Stimulated activated CD8-positive, alpha-beta memory T cell treated with anti-CD3 and anti-CD28 coated beads, Interleukin-15, amount 100 ng/mL, for 4 hours (primary cell): ENCODE results near the gene SLC38A7.
"Not testable (repeated sequence)": the region's sequence is repeated elsewhere in the genome, so short reads cannot be mapped to it uniquely, and the experiment has no call there.

Experiments used
- DNase-seq, 2 donors: peaks; one replicate each; pipeline ENCODE4 v3.0.0-alpha.2; 2020; ENCODE audit warnings: low read depth in 2 of 2

SLC38A7 gene

DNA sequence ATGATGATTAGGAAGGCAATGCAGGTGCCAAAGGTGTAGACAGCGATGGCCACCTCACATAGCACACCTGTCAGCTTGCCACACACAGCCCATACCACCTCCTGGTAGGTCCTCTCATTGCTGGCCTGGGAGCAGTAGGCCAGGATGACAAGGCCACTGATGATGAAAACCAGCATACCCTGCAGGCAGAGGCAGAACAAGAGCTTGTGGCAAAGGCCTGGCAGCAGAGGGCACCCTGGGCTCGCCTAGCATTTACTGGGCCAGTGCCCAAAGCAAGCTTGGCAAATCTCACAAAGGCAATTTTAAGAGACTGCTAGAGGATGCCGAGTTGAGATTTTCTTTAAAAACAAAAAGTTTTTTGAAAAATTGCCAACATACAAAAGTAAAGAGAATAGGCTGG lies 5.9 kb downstream of the SLC38A7 start:
- DNase-seq, result no peak

GRCh38 chr16:58678269-58678668 lies 6.3 kb downstream of the SLC38A7 start:
- DNase-seq, result no peak

- DNase-seq, result no peak
These were observed 13.5 kb downstream of the SLC38A7 start for GRCh38 chr16:58670946-58671583.

DNA sequence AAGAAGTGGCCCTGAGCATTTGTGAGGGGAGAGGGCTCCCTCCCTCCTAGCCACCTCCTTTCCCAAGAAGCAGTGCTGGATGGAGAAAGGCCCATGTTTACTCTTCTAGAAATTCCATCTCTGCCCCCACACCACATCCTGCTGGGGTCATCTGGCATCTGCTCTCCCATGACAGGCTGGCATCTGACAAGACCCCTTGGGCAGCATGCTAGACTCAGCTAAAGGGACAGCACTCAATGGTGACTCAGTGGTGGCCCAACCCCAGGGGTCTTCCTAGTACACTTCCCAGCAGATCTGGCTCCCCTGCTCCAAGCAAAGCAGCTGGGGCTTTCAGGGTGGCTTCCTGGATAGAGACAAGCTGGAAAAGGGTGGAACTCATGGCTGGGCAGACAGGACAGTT lies 14.4 kb downstream of the SLC38A7 start:
- DNase-seq, result no peak

DNA sequence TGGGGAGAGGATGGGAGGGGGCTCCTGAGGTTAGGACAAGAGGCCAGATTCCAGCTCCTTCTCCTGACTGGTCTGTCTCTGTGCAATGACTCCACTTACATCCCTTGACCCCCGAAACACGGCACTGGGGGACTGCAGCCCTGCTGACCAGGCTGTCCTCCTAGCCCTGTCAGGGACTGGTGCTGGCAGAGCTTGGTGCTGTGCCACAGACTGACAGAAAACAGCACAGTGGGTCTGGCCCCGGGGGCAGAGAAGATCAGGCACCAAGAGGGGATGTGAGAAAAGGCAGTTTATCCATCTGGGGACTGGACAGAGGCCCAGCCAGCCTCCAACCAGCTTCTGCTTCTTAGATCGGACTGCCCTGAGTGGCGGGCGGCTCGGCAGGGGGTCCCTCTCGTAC lies 19.4 kb downstream of the SLC38A7 start:
- DNase-seq, result no peak

DNA sequence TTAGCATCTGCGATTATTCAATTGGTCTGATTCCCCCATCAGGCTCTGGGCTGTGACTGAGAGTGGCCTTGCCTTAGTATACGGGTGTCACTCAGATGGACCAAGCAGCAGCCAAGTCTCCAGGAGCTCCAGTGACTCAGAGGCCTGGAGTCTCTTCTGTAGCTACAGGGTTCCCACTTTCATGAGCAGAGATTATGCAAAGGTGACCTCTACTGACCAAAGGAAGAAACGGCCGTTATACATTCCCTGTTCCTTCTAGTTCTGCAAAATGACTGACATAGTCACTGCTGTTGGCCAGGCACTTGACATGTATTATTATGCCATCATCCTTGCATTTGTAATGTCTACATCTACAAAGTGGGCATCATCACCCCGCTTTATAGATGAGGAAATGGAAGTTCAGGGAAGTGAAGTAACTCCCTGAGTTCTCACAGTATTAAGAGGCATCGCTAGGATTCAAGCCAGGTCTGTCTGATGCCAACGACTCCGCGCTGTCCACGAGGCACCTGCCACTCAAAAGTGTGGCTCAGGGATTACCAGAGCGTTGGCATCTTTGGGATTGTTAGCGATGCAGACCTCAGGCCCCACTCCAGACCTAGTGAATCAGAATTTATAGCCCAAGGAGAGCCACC lies 23.3 kb downstream of the SLC38A7 start:
- no peak for DNase-seq

DNA sequence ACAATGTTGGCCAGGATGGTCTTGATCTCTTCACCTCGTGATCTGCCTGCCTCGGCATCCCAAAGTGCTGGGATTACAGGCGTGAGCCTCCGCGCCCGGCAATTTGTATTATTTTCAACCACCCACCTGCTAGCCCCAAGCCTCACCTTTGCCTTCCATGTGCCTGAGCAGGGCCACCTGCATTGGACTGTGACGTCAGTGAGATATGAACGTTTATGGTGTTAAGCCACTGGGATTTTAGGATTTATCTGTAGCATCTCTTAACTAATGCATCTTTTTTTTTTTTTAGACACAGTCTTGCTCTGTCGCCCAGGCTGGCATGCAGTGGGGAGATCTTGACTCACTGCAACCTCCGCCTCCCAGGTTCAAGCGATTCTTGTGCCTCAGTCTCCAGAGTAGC lies 24.7 kb downstream of the SLC38A7 start:
- not testable (repeated sequence) for DNase-seq

DNA sequence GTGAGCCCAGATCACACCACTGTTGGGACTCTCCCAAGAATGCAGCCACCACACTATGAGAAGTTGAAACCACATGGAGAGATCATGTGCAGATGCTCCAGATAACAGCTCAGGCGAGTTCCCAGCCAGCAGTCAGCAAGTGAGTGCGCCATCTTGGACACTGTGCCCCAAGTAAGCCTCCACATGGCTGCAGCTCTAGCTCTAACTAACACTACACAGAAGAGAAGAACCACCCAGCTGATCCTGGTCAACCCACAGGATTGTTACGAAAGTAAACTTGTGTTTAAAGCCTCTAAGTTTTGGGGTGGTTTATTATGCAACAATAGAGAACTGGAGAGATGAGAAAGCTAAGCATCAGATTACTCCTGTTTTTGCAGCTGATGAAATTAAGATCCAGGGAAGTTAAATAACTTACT lies 25.8 kb downstream of the SLC38A7 start:
- DNase-seq, result no peak

- no peak for DNase-seq
These were observed 27.7 kb downstream of the SLC38A7 start for GRCh38 chr16:58656899-58657298.

- DNase-seq, result no peak
These were observed 29.4 kb downstream of the SLC38A7 start for GRCh38 chr16:58655215-58655596.

DNA sequence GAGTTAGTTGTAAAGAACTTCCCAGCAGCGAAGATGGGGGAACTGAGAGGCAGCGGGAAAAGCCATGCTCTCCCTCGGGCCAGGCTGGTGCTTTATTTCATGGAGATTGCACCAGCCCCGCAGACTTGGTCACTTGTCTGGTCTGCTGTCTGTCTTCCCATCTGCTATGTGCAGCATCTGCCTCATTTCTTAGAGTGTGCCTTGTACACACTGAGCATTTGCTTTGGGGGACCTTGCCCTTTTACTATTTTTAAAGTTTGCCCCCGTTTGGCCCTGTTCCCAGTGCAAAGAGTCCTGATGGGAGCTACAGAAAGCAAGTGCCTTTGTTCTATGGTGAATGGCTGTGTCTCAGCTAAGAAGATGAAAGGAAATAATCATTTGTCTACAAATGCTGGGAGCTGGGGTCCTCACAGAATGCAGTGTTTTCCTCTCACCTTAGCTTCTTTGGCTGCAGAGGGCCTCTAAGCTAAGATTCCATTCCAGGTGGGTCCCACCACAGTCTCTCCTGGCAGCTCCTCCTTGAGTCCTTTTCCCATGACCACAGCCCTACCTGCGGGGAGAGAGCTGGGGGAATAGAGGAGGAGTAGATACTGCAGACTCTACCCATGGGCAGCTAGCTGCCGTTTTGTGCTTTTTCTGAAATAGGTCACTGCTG lies 29.9 kb downstream of the SLC38A7 start:
- no peak for DNase-seq

DNA sequence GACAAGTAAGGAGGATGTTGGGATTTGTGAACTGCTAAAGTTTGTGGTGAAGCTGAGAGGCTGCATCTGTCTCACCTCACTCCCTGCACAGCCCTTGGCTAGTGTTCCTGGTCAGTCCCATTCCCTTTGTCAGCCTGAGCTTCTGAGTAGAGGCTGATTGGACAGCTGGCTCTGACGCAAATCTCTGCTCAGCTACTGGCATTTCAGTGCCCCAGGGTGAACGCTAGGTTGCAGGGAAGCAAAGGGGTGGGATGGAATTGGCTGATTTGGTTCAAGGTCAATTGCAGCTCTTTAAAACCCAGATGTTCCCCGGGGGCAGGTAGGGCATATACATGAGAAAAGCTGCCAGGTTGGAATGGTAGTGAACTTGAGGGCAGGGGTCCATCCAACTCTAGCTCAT lies 31.8 kb downstream of the SLC38A7 start:
- DNase-seq, result no peak

DNA sequence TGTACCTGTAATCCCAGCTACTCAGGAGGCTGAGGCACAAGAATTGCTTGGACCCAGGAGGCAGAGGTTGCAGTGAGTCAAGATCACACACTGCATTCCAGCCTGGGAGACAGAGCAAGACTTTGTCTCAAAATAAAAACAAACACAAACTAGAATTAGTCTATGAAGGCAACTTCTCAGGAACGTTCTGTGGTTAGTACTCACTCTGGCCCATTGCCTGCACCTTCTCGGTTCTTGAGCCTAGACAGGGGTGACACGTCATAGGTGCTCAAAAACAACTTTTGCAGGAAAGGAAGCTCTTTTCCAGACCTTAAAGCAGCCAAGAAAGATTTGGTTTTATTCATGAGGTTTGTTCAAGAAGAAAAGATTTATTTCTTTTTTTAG lies 32.6 kb downstream of the SLC38A7 start:
- no peak for DNase-seq

DNA sequence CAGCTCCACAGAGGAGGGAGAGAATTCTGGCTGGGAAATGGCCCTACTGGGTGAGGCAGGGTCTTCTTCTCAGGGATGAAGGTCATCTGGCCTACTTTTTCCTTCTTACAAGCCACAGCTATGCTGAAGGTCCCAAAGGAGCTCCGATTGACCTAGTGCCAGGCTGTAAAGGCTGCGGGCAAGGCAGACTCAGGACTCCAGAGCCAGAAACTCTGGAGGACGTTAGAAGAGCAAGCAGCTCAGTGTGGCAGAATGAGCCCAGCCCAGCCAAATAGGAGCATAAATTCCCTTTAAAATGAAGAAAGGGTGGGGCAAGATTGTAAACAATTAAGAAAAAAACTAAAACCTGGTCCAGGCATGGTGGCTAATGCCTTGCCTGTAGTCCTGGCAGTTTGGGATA lies 34.9 kb downstream of the SLC38A7 start:
- no peak for DNase-seq

DNA sequence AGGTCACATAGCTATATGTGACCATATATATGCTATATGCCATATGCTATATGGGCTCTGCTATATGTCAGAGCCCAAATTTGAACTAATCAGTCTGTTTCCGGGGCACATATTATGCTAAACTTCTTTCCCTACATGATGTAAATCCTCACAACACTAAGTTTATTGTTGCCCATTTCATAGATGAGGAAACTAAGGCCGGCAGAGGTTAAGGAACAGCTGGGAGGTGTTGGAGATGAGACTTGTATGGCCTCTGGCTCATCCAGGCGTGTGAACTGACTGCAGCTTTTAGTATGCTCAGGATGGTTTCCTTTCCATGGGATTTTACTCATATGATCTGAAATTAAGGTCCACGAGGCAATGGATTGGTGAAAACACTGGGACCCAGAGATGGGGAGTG lies 37.5 kb downstream of the SLC38A7 start:
- DNase-seq, result no peak

- DNase-seq, result no peak
These were observed 39.6 kb downstream of the SLC38A7 start for GRCh38 chr16:58644765-58645487.

DNA sequence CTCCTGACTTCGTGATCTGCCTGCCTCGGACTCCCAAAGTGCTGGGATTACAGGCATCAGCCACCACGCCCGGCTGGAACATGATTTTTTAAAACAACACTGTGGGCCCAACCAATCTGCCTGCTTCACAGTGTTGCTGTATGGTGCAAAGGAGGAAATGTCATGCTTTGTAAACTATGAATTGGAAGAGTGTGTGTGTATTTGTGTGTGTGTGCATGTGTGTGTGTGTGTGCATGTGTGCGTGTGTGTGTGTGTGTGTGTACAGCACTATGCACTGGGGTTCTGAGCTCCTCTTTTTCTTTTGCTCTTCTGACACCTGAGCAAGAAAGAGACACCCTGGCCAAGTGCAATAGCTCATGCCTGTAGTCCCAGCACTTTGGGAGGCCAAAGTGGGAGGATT lies 40.5 kb downstream of the SLC38A7 start:
- DNase-seq, result no peak

GRCh38 chr16:58640949-58641348 lies 43.6 kb downstream of the SLC38A7 start:
- no peak for DNase-seq

DNA sequence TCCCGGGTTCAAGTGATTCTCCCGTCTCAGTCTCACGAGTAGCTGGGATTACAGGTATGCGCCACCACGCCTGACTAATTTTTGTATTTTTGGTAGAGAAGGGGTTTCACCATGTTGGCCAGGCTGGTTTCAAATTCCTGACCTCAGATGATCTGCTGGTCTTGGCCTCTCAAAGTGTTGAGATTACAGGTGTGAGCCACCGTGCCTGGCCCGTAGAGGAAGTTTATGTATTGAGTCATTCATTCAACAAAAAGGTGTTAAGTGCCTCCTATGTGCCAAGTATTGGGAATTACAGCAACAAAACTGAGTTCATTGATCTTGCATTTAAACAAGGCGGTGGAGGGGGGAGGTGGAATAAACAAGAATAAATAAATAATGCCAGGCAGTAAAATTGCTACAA lies 44.7 kb downstream of the SLC38A7 start:
- DNase-seq, result no peak

- DNase-seq, result no peak
These were observed 45.3 kb downstream of the SLC38A7 start for GRCh38 chr16:58639230-58639629.

GRCh38 chr16:58638148-58639036 lies 46.2 kb downstream of the SLC38A7 start:
- DNase-seq, result no peak

DNA sequence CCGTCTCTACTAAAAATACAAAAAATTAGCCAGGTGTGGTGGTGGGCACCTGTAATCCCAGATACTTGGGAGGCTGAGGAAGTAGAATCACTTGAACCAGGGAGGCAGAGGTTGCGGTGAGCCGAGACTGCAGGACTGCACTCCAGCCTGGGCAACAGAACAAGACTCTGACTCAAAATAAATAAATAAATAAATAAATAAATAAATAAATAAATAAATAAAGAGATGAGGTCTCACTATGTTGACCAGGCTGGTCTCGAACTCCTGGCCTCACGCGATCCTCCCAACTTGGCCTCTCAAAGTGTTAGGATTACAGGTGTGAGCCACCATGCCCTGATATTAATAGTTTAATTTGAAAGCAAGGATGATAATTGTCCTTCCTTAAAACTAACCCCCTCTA lies 47.5 kb downstream of the SLC38A7 start:
- not testable (repeated sequence) for DNase-seq
